LNCaP clone FGC (cell line): ENCODE data around the gene CLEC1B.

Experiments used
- DNase-seq: peaks from one replicate; pipeline ENCODE4 v3.0.0-alpha.2; 2011; ENCODE audit warnings: low read depth
- H3K4me3 ChIP-seq: 2 replicates; pipeline ENCODE4 v1.5.1; 2011; ENCODE audit warnings: mild to moderate bottlenecking, low read depth, low read length, control low read depth
- CTCF ChIP-seq: IDR thresholded peaks from 2 replicates; pipeline ENCODE4 v1.5.1; 2012; ENCODE audit warnings: mild to moderate bottlenecking; ENCODE audit not compliant: control insufficient read depth, insufficient read depth; ENCODE audit errors: extremely low read depth

CLEC1B gene

GRCh38 chr12:9999016-9999415 lies at the start of gene CLEC1B:
CLEC1B (minus strand) TSS chr12:9999121; CDS start chr12:9999100, 21 bp downstream.
- no peak for TF ChIP-seq CTCF
- H3K4me3 ChIP-seq: no peak within 1 kb of the TSS
- no peak for DNase-seq

GRCh38 chr12:10048526-10048925 lies 49.6 kb upstream of the CLEC1B start:
- no peak overlapping the region for H3K4me3 ChIP-seq
- no peak for DNase-seq
- TF ChIP-seq CTCF: no peak

GRCh38 chr12:10042167-10042566 lies 43.2 kb upstream of the CLEC1B start:
- no peak for TF ChIP-seq CTCF
- DNase-seq: no peak
- no peak overlapping the region for H3K4me3 ChIP-seq

- H3K4me3 ChIP-seq: no peak overlapping the region
- peak; percentile 50 for TF ChIP-seq CTCF
- no peak for DNase-seq
These were observed 35.0 kb upstream of the CLEC1B start for GRCh38 chr12:10033783-10034545.

GRCh38 chr12:10031771-10032175 lies 32.9 kb upstream of the CLEC1B start:
- TF ChIP-seq CTCF: no peak
- no peak for DNase-seq
- no peak overlapping the region for H3K4me3 ChIP-seq

- no peak overlapping the region for H3K4me3 ChIP-seq
- TF ChIP-seq CTCF: no peak
- DNase-seq: no peak
These were observed 32.4 kb upstream of the CLEC1B start for GRCh38 chr12:10031321-10031720.

- TF ChIP-seq CTCF: no peak
- no peak within 1 kb of the TSS for H3K4me3 ChIP-seq
- no peak for DNase-seq
These were observed 31.5 kb upstream of the CLEC1B start, which contains the start of gene CLEC9A for GRCh38 chr12:10030446-10030845. CLEC9A (plus strand) TSS chr12:10030682; CDS start chr12:10052688, 22,006 bp downstream.
